RWPE1 (cell line): ENCODE results near the gene UTP3.
A peak's percentile ranks its signal among the peaks of the same experiment; 100 is the strongest.
"Not testable (repeated sequence)": the region's sequence is repeated elsewhere in the genome, so short reads cannot be mapped to it uniquely, and the experiment has no call there.

Source experiments
- CTCF ChIA-PET: fragments of 350-600 bp; sonication (Branson Sonifier 250); formaldehyde crosslinking; extraction: SDS; loops from one replicate; lab custom pipeline; 2021; lab: Yijun Ruan, JAX
- POLR2A ChIA-PET: fragments of 400-600 bp; formaldehyde crosslinking; extraction: SDS; loops from one replicate; lab custom pipeline; 2020; ENCODE audit warnings: antibody characterized with exemption; ENCODE audit not compliant: low non-redundant PET; lab: Yijun Ruan, JAX
- DNase-seq: peaks from one replicate; pipeline ENCODE4 v3.0.0; 2012; ENCODE audit warnings: low spot score
- H3K27ac ChIP-seq: fragments of 450-650 bp; 2 replicates; pipeline ENCODE4 v1.5.1; 2017
- TF ChIP-seq, protein P1 (sequence below): fragments of 450-650 bp; conservative IDR thresholded peaks from 2 replicates; pipeline ENCODE4 v1.5.1; 2017; ENCODE audit warnings: low read depth, mild to moderate bottlenecking

UTP3 gene

DNA sequence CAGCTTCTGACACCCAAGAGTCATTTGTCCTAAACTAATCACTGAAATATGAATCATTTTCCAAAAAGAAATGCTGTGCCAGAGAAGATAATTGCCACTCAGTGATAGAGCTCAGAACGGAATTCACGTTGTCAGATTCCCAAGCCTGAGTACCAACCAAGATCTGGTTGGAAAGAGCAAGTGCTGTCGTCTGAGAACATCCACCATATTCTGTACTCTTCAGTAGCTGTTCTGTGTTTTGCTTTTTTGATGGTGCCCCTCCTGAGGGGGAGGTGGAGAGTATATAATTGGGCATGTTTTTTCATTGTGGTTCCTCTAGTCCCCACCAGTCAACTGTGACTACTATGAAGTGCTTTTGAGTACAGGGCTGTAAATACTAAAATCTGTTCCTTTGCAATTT lies 46.6 kb downstream of the UTP3 start:
- POLR2A ChIA-PET, result no interaction called here
- TF ChIP-seq, protein P1, sequence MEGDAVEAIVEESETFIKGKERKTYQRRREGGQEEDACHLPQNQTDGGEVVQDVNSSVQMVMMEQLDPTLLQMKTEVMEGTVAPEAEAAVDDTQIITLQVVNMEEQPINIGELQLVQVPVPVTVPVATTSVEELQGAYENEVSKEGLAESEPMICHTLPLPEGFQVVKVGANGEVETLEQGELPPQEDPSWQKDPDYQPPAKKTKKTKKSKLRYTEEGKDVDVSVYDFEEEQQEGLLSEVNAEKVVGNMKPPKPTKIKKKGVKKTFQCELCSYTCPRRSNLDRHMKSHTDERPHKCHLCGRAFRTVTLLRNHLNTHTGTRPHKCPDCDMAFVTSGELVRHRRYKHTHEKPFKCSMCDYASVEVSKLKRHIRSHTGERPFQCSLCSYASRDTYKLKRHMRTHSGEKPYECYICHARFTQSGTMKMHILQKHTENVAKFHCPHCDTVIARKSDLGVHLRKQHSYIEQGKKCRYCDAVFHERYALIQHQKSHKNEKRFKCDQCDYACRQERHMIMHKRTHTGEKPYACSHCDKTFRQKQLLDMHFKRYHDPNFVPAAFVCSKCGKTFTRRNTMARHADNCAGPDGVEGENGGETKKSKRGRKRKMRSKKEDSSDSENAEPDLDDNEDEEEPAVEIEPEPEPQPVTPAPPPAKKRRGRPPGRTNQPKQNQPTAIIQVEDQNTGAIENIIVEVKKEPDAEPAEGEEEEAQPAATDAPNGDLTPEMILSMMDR, result no peak
- H3K27ac ChIP-seq, result no peak overlapping the region
- CTCF ChIA-PET, result interaction anchor here (0.6 kb wide), 1 partner anchor 13 kb away, joined by 3 read pairs; no protein-coding TSS in a partner anchor
- DNase-seq, result no peak

DNA sequence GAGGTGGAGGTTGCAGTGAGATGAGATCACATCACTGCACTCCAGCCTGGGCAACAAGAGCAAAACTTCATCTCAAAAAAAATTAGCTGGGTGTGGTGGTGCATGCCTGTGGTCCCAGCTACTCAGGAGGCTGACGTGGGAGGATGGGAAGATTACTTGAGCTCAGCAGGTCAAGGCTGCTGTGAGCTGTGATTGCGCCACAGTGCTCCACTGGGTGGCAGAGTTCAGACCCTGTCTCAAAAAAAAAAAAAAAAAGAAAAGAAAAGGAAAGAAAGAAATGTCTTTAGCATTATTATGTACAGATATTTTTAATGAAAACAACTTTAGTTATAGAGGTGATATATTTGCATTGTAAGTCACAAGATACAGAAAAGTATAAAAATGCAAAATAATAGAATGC lies 47.6 kb downstream of the UTP3 start:
- DNase-seq, H3K27ac ChIP-seq, CTCF ChIA-PET, POLR2A ChIA-PET: not testable (repeated sequence)
- TF ChIP-seq, protein P1, result peak; percentile 31

DNA sequence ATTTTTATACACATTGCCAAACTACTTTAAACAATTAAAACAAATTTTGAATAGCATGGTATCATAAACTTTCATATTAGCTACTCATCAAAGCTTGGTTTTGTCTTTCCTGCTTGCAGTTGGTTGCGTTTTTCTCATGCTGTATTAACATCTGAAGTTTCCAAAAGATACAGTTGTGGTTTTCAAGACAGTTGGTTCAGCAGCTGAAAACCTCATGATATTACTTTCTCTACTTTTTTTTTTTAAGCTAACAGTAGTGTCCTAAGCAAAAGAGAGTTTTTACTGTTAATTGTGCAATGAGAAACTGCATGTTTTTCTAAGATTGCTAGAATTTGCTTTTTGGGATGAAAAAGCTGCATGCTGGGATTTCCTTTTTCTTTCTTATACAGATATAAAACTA lies 48.7 kb downstream of the UTP3 start:
- no peak overlapping the region for H3K27ac ChIP-seq
- POLR2A ChIA-PET, result no interaction called here
- TF ChIP-seq, protein P1, result no peak
- DNase-seq, result no peak
- CTCF ChIA-PET, result interaction anchor here (0.6 kb wide), 2 partner anchors 8 to 48 kb away, joined by 3 to 6 read pairs; no protein-coding TSS in a partner anchor

DNA sequence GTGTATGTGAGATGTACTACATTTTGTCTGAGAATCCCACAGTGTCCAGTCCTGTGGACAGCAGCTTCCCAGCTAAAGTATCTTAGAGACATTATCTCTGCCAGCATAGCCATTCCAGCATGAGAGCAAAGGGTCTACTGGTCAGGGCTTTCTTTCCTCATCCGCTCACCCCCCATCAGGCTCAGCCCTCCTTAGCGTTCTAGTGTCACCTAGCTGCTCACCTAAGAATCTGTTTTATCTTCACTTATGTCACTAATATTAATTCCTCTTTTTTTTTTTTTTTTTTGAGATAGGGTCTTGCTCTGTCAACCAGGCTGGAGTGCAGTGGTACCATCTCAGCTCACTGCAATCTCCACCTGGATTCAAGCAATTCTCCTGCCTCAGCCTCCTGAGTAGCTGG lies 49.1 kb downstream of the UTP3 start:
- CTCF ChIA-PET, result interaction anchor here (0.6 kb wide), 2 partner anchors 9 to 49 kb away, joined by 3 to 6 read pairs; no protein-coding TSS in a partner anchor
- no peak overlapping the region for H3K27ac ChIP-seq
- POLR2A ChIA-PET, result no interaction called here
- DNase-seq, result no peak
- TF ChIP-seq, protein P1, result no peak

DNA sequence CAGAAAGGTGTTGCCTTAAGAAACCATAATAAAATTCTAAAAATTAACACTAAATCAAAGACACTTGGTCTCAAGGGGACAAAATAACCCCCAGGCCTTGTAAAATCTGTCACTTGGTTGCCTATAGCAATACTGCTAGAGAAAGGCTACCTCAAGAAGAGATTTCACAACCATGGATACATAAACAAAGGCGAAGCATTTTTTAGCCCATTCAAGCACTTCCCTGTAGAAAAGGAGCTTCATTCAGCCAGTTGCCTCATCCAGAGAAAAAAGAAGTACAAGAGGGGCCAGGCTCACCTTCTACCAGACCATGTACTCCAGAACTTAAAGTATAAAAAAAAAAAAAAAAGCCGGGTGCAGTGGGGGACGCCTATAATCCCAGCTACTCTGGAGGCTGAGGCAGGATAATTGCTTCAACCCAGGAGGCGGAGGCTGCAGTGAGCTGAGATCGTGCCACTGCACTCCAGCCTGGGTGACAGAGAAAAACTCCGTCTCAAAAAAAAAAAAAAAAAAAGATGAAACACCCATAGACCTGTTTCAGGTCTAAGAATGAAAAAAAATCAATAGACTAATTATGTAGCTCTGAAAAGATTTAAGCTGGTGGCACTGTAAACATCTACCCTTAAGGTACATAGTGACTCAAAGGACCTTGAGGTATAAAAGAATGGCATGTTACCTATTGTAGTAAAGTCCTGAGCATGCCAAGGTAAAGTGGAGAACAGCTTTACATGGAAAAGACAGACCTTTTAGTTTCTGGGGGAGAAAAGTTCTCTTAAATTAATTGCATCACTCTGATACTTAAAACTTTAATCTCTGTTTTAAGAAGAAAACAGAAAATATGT lies 51.4 kb downstream of the UTP3 start:
- ChIA-PET CTCF (no interaction called here), POLR2A (no interaction called here)
- TF ChIP-seq, protein P1, result no peak
- H3K27ac ChIP-seq, result no peak overlapping the region
- no peak for DNase-seq
